SU-DHL-6 (cell line): Measurements from ENCODE around the gene ZBTB16.

Source experiments
- H2AFZ ChIP-seq: fragments of 200-600 bp; sonication (generic); 2 replicates; pipeline ENCODE4 v1.6.1; 2014; ENCODE audit warnings: low read depth, mild to moderate bottlenecking, moderate library complexity, mixed read lengths, antibody characterized with exemption, low read length; ENCODE audit not compliant: severe bottlenecking
- H3F3A ChIP-seq: fragments of 200-600 bp; shearing (Covaris generic); 2 replicates; pipeline ENCODE4 v1.6.0; 2016; ENCODE audit warnings: antibody characterized with exemption, mild to moderate bottlenecking; ENCODE audit not compliant: insufficient read depth
- H3K27ac ChIP-seq: fragments of 200-600 bp; sonication (generic); 2 replicates; pipeline ENCODE4 v1.5.1; 2016; ENCODE audit warnings: low read depth, mild to moderate bottlenecking, low read length, moderate library complexity, mixed read lengths
- H3K27me3 ChIP-seq: fragments of 200-600 bp; sonication (generic), shearing (Covaris generic); 2 replicates; pipeline ENCODE4 v1.6.0; 2014; ENCODE audit warnings: mild to moderate bottlenecking, low read length
- H3K36me3 ChIP-seq: fragments of 200-600 bp; sonication (generic); 2 replicates; pipeline ENCODE4 v1.6.1; 2014; ENCODE audit warnings: mild to moderate bottlenecking, low read length, mixed read lengths
- H3K4me2 ChIP-seq: fragments of 300-600, 200-600 bp; shearing (Covaris generic), sonication (generic); 2 replicates; pipeline ENCODE4 v1.6.0; 2014; ENCODE audit warnings: low read length, low read depth, mild to moderate bottlenecking; ENCODE audit not compliant: poor library complexity, severe bottlenecking
- H3K4me3 ChIP-seq: fragments of 200-600 bp; sonication (generic); 2 replicates; pipeline ENCODE4 v1.5.1; 2014; ENCODE audit warnings: antibody characterized with exemption, low read length, mild to moderate bottlenecking, mixed read lengths; ENCODE audit not compliant: insufficient read depth, poor library complexity, severe bottlenecking
- H3K79me2 ChIP-seq: fragments of 200-600 bp; sonication (generic); 2 replicates; pipeline ENCODE4 v1.6.1; 2014; ENCODE audit warnings: mild to moderate bottlenecking, low read length, moderate library complexity; ENCODE audit not compliant: insufficient read depth
- H3K9ac ChIP-seq: fragments of 200-600 bp; sonication (generic); 2 replicates; pipeline ENCODE4 v1.7.0; 2014; ENCODE audit warnings: mild to moderate bottlenecking, low read length
- H3K9me2 ChIP-seq: fragments of 200-600 bp; sonication (generic); replicated peaks from 2 replicates; pipeline ENCODE4 v1.6.1; 2014; ENCODE audit warnings: low read length; ENCODE audit not compliant: insufficient read depth
- H3K9me3 ChIP-seq: fragments of 200-600 bp; sonication (generic); 2 replicates; pipeline ENCODE4 v1.6.1; 2014; ENCODE audit warnings: low read length, mixed read lengths; ENCODE audit not compliant: insufficient read depth
- H4K20me1 ChIP-seq: fragments of 200-600 bp; sonication (generic); 2 replicates; pipeline ENCODE4 v1.6.1; 2014; ENCODE audit warnings: low read depth, mild to moderate bottlenecking, antibody characterized with exemption, low read length, moderate library complexity, mixed read lengths
- CTCF ChIP-seq: fragments of 200-600 bp; sonication (generic); IDR thresholded peaks from one replicate; pipeline ENCODE4 v1.5.1; 2017; ENCODE audit warnings: antibody characterized with exemption, mild to moderate bottlenecking, low read length, moderate library complexity; ENCODE audit not compliant: insufficient read depth, poor library complexity, severe bottlenecking
- EZH2phosphoT487 ChIP-seq: fragments of 200-600 bp; sonication (generic), shearing (Covaris generic); conservative IDR thresholded peaks from 2 replicates; pipeline ENCODE4 v1.6.1; 2018; ENCODE audit warnings: mild to moderate bottlenecking, antibody characterized with exemption, low read length, moderate library complexity, mixed read lengths

ZBTB16 gene

GRCh38 chr11:114199051-114199450 is 139.5 kb downstream of the ZBTB16 start:
- H3K9me2 ChIP-seq = no peaks in the 10 kb centered on the region
- TF ChIP-seq EZH2phosphoT487 (no peak), CTCF (no peak)
- H3K27me3 ChIP-seq = no peaks in the 10 kb centered on the region
- no peaks in the 10 kb centered on the region for H3K36me3 ChIP-seq
- no peaks in the 10 kb centered on the region for H3K79me2 ChIP-seq
- H3K9me3 ChIP-seq = no peaks in the 10 kb centered on the region
- H3F3A ChIP-seq = no peaks in the 10 kb centered on the region
- no peak overlapping the region for H3K27ac ChIP-seq
- H4K20me1 ChIP-seq = no peaks in the 10 kb centered on the region
- H3K4me2 ChIP-seq = no peak overlapping the region
- no peak overlapping the region for H2AFZ ChIP-seq
- no peak overlapping the region for H3K4me3 ChIP-seq
- H3K9ac ChIP-seq = no peak overlapping the region

GRCh38 chr11:114200351-114201133 is 141.0 kb downstream of the ZBTB16 start:
- H3K9me3 ChIP-seq = no peaks in the 10 kb centered on the region
- no peaks in the 10 kb centered on the region for H3K9me2 ChIP-seq
- no peak overlapping the region for H3K27ac ChIP-seq

GRCh38 chr11:114201219-114201618 is 141.7 kb downstream of the ZBTB16 start:
- Histone ChIP-seq H2AFZ (no peak overlapping the region), H3K4me3 (no peak overlapping the region), H3K9ac (no peak overlapping the region), H3K27ac (no peak overlapping the region), H3F3A (no peaks in the 10 kb centered on the region), H4K20me1 (no peaks in the 10 kb centered on the region), H3K27me3 (no peaks in the 10 kb centered on the region), H3K4me2 (no peak overlapping the region), H3K9me3 (no peaks in the 10 kb centered on the region), H3K36me3 (no peaks in the 10 kb centered on the region), H3K79me2 (no peaks in the 10 kb centered on the region), H3K9me2 (no peaks in the 10 kb centered on the region)
- TF ChIP-seq EZH2phosphoT487 (no peak), CTCF (no peak)

More at GRCh38 chr11:114200351-114201133, 141.0 kb downstream of the ZBTB16 start:
- H3K9ac ChIP-seq = no peak overlapping the region
- H4K20me1 ChIP-seq = no peaks in the 10 kb centered on the region
- no peaks in the 10 kb centered on the region for H3F3A ChIP-seq
- H2AFZ ChIP-seq = no peak overlapping the region
- H3K4me2 ChIP-seq = no peak overlapping the region
- H3K27me3 ChIP-seq = no peaks in the 10 kb centered on the region
- H3K79me2 ChIP-seq = no peaks in the 10 kb centered on the region
- no peaks in the 10 kb centered on the region for H3K36me3 ChIP-seq
- H3K4me3 ChIP-seq = no peak overlapping the region
- TF ChIP-seq EZH2phosphoT487 (no peak), CTCF (no peak)
